H4 (cell line): ENCODE measurements around the gene ASAP2. TPM values are rescaled to one million over a fixed set of nuclear protein-coding genes. Genes with fewer than 3 reads are reported as not detected.
"Not testable (repeated sequence)": the region's sequence is repeated elsewhere in the genome, so short reads cannot be mapped to it uniquely, and the experiment has no call there.

ENCODE experiments used
- DNase-seq: peaks from one replicate; pipeline ENCODE4 v3.0.0-alpha.2; 2015; ENCODE audit warnings: low spot score
- total RNA-seq: library from RNA; depleted of rRNA; stranded (reverse); fragments of >200 nt; shearing (Covaris generic); gene quantifications from 2 replicates; pipeline ENCODE4 v1.2.3, GENCODE V29; 2014

Gene ASAP2
- total RNA-seq, 1 experiment from 2014 or later = 10.4 TPM

GRCh38 chr2:9211496-9211895 lies 4.9 kb downstream of the ASAP2 start:
- DNase-seq = no peak

- DNase-seq = no peak
These were observed 5.5 kb downstream of the ASAP2 start for GRCh38 chr2:9212010-9212635.

GRCh38 chr2:9212661-9213411 lies 6.2 kb downstream of the ASAP2 start:
- DNase-seq = no peak

DNA sequence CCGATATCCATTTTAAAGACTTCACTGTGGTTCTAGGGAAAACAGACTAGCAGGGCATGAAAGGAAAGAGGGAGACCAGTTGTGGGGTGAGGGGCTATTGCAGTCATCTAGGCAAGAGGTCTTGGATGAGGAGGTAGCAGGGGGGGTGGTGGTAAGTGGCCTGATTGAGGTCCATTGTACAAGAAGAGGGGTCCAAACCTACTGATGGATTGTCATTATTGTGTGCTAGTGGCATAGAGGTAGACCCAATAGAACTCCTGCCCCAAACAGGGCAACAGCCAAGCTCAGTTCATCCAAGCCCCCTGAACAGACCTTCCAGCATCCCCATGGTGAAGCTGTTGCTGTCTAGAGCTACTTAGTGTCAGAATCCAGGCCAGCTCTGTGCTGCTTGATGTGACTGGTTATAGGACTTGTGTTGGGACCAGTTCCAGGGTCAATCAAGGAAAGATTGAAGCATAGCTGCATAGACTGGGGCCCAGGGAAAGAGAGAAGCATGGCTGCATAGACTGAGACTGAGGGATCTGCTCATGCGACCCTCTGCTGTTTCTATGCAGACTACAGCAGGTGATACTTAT lies 7.0 kb downstream of the ASAP2 start:
- DNase-seq = no peak

DNA sequence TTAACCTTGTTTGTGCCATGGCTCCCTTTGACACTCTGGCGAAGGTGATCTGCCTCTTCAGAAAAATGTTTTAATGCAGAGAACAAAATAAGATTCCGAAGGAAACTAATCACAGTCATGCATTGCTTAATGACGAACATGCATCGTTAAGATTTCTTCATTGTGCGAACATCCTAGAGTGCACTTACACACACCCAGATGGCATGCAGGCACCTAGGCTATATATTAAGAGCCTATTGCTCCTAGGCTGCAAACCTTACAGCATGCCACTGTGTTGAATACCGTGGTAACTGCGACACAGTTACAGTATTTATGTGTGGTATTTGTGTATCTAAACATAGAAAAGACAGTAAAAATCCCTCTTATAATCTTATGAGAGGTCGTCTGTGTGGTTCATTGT lies 8.3 kb downstream of the ASAP2 start:
- DNase-seq = no peak

- no peak for DNase-seq
These were observed 9.1 kb downstream of the ASAP2 start for GRCh38 chr2:9215680-9216079.

DNA sequence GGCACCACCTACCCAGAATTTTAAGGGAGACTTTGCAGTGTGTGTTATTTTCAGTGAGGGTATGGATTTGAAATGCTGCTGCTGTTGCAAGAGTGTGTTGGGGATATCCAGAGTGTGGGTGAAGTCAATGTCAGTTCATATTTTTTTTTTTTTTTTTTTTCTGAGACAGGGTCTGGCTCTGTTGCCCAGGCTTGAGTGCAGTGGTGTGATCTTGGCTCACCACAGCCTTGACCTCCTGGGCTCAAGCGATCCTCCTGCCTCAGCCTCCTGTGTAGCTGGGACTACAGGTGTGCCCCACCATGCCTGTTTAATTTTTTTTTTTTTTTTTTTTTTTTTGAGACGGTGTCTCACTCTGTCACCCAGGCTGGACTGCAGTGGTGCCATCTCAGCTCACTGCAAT lies 9.5 kb downstream of the ASAP2 start:
- not testable (repeated sequence) for DNase-seq

- no peak for DNase-seq
These were observed 11.5 kb downstream of the ASAP2 start for GRCh38 chr2:9217838-9218770.

DNA sequence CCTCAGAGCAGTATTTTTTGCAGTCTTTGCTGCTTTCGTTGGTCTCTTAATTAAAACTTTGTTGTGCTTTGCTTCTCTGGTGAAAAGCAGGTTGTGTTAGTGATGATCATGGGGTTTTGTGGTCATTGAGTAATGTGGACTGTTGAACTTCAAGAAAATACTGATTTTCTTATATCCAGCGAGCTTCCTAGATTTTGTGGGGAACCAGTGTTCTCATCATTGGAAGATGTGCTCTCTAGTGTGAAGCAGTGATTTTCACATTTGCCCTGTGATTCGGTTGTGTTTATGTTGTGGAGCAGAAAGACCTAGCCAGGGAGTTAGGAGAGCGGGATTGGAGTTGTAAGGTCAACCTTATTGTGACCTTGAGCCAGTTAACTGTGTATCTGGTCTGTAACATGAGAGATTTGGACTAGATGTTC lies 12.4 kb downstream of the ASAP2 start:
- no peak for DNase-seq

DNA sequence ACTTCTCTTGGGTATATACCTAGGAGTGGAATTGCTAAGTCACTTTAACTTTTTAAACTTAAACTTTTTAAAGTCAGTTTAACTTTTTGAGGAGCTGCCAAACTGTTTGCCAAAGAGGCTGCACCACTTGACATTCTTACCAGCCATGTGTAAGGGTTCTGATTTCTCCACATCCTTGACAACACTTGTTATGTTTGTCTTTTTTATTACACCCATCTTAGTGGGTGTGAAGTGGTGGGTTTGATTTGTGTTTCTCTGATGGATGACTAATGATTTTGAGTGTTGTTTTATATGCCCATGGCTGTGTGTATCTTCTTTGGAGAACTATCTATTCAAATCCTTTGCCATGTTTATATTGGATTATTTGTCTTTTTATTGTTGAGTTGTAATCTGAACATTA lies 13.6 kb downstream of the ASAP2 start:
- no peak for DNase-seq

DNA sequence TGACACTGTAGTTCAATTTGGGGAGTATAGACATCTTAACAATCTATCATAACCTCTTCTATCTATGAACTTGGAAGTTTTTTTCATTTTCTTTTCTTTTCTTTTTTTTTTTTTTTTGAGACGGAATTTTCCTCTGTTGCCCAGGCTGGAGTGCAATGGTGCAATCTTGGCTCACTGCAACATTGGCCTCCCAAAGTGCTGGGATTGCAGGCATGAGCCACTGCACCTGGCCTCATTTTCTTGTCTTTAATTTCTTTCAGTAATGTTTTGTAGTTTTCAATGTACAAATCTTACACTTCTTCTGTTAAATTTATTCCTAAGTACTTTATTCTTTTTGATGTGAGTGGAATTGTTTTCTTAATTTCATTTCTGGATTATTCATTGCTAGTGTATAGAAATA lies 14.6 kb downstream of the ASAP2 start:
- no peak for DNase-seq

DNA sequence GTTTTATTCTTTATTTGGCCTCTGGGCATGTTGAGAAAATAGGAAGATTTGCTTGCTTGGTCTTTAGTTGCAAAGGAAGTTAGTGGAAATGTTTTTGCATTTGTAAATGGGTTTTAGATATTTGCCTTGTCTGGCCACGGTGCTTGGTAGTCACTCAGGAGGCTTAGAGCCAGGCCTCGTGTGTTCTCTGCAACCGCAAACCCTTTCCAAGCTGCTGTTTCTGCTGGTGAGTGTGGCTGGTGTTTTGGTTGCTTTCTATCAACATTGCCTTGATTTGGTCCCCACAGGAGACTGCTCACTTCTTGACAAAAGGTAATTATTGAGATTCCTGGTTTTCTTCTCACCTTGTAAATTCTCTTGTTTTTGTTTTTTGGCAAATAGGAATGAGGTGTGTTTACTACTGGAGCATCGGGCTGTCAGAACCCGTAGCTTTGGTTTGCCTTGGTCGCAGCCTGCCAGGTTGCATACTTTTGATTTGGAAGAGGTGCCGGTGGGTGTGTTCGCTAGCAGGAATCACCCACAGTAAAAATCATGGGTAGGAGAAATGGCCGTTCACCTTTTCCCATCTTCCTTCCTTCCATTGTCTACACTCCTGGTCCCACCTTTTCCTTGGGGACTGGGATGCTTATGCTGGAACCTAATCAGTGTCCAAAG lies 15.8 kb downstream of the ASAP2 start:
- no peak for DNase-seq

DNA sequence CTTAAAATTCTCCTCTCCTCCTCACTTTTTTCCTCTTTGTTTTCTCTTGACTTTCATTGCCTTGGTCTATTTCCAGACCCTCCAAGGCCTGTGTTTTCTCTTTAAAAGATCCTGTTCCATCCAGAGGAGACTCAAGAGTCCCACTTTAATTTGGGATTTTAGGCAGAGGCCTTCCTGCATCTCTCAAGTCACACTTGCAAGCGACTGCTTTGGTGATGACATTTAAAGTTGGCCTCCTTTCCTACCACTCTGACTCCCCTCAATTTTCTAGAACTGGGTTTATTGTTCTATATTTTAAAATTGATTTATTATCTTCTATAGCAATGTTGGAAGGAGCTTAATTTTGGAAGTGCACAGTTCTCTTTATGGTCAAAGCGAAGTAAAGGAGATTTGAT lies 16.3 kb downstream of the ASAP2 start:
- no peak for DNase-seq

- no peak for DNase-seq
These were observed 19.2 kb downstream of the ASAP2 start for GRCh38 chr2:9225806-9226205.

DNA sequence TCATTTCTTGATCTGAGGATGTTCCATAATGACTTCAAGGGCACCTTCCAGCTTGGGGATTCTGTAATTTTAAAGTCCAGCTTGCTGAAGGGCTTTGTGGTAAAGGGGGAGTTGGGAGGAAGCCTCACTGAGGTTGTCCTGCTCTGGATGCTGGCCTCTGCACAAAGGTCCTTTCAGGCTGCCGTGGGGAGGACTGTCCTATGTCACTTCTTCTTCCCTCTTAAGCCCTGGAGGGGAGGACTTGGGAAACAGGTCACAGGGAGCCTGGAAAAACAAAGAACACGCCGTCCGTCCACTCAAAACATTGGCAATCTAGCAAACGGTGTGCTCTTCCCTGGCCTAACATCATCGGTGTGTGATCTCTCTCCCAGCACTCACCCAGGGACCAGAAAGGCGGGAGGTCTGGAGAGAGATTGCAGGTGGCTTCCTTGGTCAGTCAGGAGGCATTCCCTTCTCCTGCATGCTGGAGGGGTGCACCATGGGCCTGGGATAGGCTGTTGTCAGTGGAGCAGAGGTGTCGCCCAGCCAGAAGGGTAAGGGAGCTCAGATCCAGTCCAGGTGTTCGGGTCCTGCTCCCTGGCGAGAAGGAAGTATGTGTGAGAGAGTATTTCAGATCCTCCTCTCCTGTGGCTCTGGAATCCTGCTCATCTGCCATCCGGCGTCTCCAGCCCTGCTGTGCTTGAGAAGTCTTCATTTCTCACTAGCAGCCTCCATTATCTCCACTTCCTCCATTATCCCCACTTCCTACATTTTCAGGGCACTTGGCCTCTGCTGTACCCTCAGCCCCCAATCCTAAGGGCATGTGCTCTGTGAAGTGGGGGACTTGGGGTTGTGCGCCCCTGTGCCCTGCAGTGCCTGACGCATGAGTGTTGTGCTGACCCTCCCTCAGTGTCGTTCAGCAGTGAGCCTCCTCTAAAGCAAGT lies 20.1 kb downstream of the ASAP2 start:
- no peak for DNase-seq

- no peak for DNase-seq
These were observed 21.6 kb downstream of the ASAP2 start for GRCh38 chr2:9228088-9228751.

- DNase-seq = no peak
These were observed 22.3 kb downstream of the ASAP2 start for GRCh38 chr2:9228781-9229469.

DNA sequence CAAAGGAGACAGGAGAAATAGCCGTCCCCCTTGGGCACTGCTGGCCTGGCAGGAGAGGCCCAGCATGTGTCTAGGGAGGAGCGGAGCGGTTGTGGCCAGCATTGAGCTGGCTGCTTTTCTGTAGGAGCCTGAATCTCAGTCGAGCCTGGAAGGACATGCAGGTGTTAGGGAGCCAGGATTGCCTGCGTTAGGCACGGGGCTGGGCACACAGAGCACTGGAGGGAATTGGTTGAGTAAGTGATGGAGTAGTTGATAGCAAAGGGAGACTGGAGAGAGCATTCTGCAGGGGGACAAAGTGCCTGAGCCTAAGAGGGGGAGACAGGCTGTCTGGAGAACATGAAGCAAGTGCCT lies 22.8 kb downstream of the ASAP2 start:
- DNase-seq = no peak

DNA sequence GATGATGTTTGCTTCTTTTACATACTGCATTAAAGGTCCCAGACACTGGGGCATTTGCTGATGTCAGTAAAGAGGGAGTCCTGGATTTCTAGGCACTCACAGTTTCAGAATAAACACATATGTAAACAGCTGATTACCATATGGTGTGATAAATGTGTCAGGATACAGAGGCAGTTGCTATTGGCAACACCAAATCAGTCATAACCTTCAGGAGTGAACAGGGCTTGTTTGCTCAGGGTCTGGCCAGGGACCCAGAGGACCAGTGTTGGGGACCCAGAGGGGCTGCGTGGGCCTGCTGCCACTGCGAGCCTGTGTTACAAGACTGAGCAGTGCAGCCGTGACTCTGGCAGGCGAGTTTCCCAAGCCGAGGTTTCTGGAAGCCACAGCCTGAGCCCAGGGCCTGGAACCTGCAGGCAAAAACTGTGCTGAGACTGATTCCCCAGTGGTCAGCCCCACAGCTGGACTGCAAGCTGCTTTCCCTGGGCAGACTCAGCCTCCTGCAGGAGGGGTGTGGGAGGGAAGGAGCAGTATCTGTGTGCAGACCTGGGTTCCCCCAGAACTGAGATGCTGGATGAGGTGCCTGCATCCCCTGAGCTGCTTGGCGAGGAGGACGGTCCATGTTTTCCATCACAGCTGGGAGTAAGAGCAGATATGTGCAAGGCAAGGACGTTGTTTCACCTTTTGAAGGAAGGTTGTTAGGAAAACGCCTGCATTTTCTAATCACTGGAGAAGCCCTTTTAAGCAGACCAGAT lies 23.6 kb downstream of the ASAP2 start:
- DNase-seq = no peak
